HG02623 (cell line): Measurements from ENCODE around the gene IQSEC2.

Experiments used
- ATAC-seq: cut with Tn5 transposase; IDR thresholded peaks from one replicate; pipeline ENCODE4 v1.9.1; 2021; ENCODE audit warnings: moderate library complexity; ENCODE audit not compliant: unreplicated experiment

Gene IQSEC2

GRCh38 chrX:53269536-53270107 lies 11.8 kb downstream of the IQSEC2 start:
- ATAC-seq, result no peak

- ATAC-seq, result no peak
These were observed 13.2 kb downstream of the IQSEC2 start for GRCh38 chrX:53268173-53268572.

DNA sequence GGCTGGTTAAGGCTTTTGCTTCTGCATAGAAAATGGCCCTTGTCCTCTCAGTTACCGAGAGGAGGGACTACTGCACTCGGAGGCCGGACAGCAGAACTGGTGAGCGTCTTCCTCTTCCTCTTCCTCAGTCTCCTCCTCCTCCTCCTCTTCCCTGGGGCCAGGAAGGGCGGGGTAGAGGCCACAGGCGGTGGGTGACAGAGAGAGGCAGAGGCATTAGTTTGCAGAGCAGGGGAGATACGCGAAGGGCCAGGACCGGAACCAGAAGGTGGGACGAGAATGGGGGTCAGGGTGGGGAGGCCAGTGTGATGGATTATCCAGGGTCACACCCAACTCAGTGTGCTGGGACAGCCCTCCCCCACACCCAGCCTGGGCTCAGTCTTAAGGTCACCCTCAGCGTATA lies 14.5 kb downstream of the IQSEC2 start:
- ATAC-seq, result no peak

DNA sequence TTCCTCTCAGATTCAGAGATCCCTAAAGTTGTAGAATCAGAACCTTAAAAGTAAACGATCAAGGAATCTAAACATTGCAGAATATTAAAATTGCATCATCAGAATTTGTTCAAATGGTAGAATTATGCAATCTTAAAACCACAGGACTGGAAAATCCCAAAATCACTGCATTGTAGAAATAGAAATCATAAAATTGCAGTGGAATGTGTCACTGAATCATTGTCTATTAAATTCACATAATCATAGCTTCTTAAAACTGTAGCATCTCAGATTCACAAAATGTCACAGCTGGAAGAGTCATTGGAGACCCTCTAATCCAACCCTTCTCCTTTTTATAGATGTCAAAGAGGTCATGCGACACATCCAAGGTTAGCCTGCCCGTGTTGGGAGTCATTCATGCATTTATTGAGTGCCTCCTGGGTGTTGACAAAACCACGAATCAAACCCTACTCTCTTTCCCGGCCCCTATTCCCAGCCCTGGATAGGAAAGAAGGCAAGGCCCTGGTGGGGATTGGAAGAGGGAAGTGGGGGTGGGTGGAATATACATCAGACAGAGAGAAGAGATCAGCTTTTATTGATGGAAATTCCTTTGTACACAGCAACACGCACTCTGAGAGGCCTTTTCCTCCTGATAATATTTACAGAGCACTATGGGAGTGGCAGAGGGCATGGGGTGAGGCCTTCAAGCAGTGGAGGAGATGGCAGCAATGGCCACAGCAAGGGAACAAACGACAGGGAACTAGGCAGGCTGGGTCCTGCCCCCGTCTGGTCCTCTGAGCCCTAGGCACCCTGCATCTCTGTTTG lies 15.4 kb downstream of the IQSEC2 start:
- no peak for ATAC-seq

DNA sequence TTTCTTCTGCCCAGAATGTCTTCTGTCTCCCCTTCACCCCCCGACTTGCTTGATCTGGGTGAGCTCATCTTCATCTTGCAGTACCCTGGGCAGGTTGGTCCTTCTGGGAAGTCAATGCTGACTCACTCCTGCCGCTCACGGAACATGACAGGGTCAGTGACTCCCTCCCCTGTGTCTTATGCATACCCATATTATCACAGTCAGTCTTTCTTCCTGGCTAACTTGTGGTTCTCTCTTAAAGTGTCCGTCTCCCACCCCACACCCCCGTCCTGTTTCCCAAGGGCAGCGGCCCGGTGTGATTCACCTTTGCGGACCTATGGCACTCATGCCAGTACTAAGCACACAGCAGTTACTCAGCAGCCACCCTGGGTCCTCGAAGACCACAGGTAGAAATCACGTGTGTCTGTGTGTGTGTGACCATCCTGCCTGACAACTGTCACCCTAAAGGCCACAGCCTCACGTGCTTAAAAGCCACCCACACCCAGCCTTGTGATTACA lies 17.7 kb downstream of the IQSEC2 start:
- no peak for ATAC-seq

DNA sequence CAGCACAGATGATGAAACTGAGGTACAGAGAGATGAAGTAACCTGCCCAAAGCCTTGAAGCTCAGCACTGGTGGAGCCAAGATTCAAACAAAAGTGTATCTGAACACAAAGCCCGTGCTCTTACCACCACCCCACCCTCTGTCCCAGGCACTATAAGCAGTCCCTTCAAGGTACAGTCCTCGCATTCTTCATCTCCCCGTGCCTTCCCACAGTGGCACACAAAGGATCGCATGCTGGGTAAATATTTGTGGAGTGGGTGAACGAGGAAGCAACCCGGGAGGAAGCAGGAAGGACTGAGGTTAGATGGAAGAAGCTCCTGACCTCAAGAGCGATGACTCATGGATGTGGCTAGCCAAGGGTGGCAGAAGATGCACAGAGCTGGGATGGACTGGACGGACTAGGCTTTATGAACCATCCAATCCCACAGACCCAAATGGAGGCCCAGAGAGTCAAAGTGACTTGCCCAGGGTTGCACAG lies 18.4 kb downstream of the IQSEC2 start:
- no peak for ATAC-seq

DNA sequence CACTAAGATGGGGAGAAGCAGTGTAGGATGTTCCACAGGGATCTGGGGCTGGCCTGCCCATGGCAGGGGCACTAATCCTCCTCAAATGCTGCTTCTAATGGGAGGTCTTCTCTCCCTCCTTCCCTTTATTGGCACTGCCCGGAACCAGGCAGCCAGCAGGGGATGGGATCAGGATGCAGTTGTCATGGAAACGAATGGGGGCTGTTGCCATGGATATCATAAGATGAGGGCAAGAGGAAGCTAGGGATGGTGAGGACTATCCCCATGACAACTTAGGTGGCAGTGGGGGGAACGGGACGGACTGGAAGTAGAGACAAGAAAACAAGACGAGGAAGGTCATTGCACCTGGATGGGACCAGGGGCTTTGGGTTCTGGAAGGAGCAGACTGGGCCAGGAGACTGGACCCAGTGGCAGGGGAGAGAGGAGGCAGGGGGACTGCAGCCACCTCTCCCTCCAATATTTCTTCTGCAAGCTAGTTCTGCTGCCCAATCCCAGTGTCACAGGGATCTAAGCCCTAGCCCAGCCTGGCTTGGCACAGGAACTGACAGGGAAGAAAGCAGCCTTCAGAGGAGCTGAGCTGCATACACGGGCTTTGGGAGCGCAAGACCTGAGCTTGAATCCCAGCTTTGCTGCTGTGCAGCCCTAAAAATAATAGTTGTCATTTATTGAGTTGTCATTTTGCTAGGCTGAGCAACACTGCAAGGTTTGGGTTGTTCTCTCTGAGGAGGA lies 19.0 kb downstream of the IQSEC2 start:
- ATAC-seq, result no peak

GRCh38 chrX:53261355-53261972 lies 19.9 kb downstream of the IQSEC2 start:
- no peak for ATAC-seq

DNA sequence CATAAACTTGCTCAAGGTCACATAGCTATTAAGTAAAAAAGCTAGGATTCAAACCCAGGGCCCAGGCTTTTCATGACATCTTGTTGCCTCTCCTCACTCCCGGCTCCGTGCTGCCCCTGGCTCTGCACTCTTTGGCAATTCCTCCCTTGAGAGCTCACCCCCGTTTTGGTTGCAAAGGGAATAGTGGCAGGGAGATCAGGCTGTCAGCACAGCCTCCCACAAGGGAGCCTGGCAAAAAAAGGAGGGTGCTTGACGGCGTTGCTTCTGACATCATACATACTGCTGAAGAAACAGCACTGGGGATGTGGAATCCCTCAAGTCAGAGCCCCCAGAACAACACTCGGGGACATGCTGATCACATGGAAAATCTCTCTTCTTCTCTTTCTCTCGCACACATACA lies 20.5 kb downstream of the IQSEC2 start:
- no peak for ATAC-seq

GRCh38 chrX:53257670-53258423 lies 23.5 kb downstream of the IQSEC2 start:
- ATAC-seq, result no peak

- no peak for ATAC-seq
These were observed 24.2 kb downstream of the IQSEC2 start for GRCh38 chrX:53257166-53257565.

GRCh38 chrX:53256446-53257041 lies 24.8 kb downstream of the IQSEC2 start:
- no peak for ATAC-seq

GRCh38 chrX:53255738-53256191 lies 25.6 kb downstream of the IQSEC2 start:
- ATAC-seq, result no peak

- ATAC-seq, result no peak
These were observed 26.6 kb downstream of the IQSEC2 start for GRCh38 chrX:53254570-53255461.

- no peak for ATAC-seq
These were observed 27.9 kb downstream of the IQSEC2 start for GRCh38 chrX:53253293-53254020.

DNA sequence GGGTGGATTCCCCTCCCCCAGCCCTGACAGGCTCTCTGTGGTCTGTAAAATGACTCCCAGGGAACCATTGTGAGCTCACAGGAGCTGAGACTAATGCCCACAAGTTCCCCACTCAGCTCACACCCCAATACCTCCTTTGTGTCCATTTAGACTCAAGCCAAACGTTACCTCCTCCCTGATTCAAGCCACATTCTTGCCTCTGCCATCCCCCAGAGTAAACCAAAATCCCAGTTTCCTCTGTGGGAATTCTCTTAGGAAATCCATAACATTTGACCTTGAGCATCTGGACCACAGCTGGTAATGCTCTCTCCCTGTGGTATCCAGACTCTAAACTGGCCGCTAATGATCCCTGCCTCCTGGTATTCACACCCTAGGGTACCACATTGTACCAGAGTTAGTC lies 30.1 kb downstream of the IQSEC2 start:
- no peak for ATAC-seq

DNA sequence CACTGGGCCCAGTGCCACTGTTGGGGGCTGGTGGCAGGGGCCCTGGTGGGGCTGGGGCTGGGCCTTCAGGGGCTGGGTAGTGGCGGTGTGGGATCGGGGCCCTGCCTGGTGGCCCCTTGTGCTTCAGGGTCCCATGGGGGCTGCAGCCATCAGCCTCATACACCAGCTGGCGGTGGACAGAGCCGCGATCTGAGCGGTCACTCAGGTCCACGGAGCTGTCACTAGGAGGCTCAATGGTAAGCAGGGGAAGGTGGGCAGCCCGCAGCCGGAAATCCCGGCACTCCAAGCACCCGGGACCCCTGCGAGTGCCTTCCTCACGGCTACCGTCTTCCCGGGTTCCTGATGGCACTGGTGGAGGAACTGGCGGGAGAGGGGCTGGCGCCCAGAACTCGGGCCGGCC lies 30.8 kb downstream of the IQSEC2 start:
- ATAC-seq, result no peak

DNA sequence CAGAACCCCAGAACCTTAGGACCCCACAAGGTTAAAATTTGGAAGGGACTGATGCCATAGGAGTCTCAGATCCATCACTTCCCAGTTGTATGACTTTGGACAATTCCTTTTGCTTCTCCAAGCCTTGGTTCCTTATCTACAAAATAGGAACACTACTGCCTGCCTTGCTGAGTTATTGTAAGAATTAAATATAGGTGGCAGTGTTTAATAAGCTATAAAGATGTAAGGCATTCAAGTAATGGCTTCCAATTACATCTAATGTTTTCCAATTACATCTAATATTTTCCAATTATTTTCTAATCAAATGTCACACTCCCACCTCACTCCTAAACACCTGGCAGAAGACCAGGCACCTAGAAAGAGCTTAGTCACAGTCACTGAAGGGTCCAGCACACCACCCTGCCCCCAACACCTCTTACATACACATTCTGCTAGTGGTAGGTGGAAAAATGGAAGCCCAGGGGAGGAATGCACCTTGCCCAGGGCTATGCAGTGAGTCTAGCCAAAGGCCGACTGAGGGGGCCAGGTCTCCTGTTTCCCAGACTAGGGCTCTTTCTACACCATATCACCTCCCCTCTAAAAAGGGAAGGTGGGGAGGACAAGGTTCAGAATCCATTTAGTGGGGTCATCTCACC lies 31.9 kb downstream of the IQSEC2 start:
- no peak for ATAC-seq
